Sigmoid colon (tissue), 7 donors: ENCODE data around the gene GABPB2. TPM values are rescaled to one million over a fixed set of nuclear protein-coding genes. Genes with fewer than 3 reads are reported as not detected.
"Not testable (repeated sequence)": the region's sequence is repeated elsewhere in the genome, so short reads cannot be mapped to it uniquely, and the experiment has no call there.

Experiments
- DNase-seq: peaks from one replicate; pipeline ENCODE4 v3.0.0-alpha.2; 2019
- H3K27ac ChIP-seq, 4 donors: fragments of 200-600 bp; sonication (generic); one replicate each; pipeline ENCODE4 v1.5.1; 2016 to 2019; ENCODE audit warnings: mild to moderate bottlenecking in 1 of 4
- H3K27me3 ChIP-seq, 3 donors: fragments of 200-600 bp; sonication (generic); one replicate each; pipeline ENCODE4 v1.5.1; 2019; ENCODE audit warnings: mild to moderate bottlenecking in 1 of 3
- H3K36me3 ChIP-seq, 4 donors: fragments of 200-600 bp; sonication (generic); one replicate each; pipeline ENCODE4 v1.5.1; 2016 to 2019
- H3K4me1 ChIP-seq, 4 donors: fragments of 200-600 bp; sonication (generic); one replicate each; pipeline ENCODE4 v1.5.1; 2017 to 2019
- H3K4me3 ChIP-seq, 4 donors: fragments of 200-600 bp; sonication (generic); one replicate each; pipeline ENCODE4 v1.5.1; 2017 to 2019; ENCODE audit warnings: mild to moderate bottlenecking in 2 of 4, moderate library complexity in 1 of 4
- H3K9me3 ChIP-seq, 4 donors: fragments of 200-600 bp in 3 of 4; sonication (generic) in 3 of 4; one replicate each; pipeline versions ENCODE4 v1.5.1 to v1.6.1; 2013 to 2019
- CTCF ChIP-seq, 4 experiments: fragments of 450-650 bp in 3 of 4; fragments of 200-600 bp in 1 of 4; IDR thresholded peaks; one replicate each; pipeline ENCODE4 v1.5.1; 2016 to 2019; ENCODE audit warnings: antibody characterized with exemption in 4 of 4, mild to moderate bottlenecking in 3 of 4, moderate library complexity in 2 of 4
- EP300 ChIP-seq, 4 donors: sonication (generic); formaldehyde crosslinking; IDR thresholded peaks; one replicate each; pipeline ENCODE4 v1.6.1; 2017; ENCODE audit warnings: antibody characterized with exemption in 4 of 4
- POLR2A ChIP-seq, 2 donors: fragments of 450-650 bp; IDR thresholded peaks; one replicate each; pipeline ENCODE4 v1.6.1; 2016; ENCODE audit warnings: antibody characterized with exemption in 2 of 2, mild to moderate bottlenecking in 2 of 2, moderate library complexity in 2 of 2
- POLR2AphosphoS5 ChIP-seq, 4 donors: sonication (generic); formaldehyde crosslinking; IDR thresholded peaks; one replicate each; pipeline ENCODE4 v1.6.1; 2017; ENCODE audit warnings: antibody characterized with exemption in 4 of 4
- WGBS, 2 donors: extraction: QIAGEN DNeasy Blood & Tissue Kit; methylation state at CpG; one replicate each; pipeline ENCODE4 v1.1.7; 2013; 5-methylcytosine and 5-hydroxymethylcytosine counted together
- intact Hi-C: fragments of 100-400 bp; cut with DNase I; formaldehyde crosslinking; loops from one replicate; pipeline ENCODE4 v1.15.1; 2023
- polyA plus RNA-seq, 3 donors: library from polyadenylated mRNA; stranded (reverse); fragments of 200-250 nt; gene quantifications; one replicate each; pipeline ENCODE4 v1.2.3, GENCODE V29; 2013
- total RNA-seq, 4 donors: library from RNA; depleted of rRNA; stranded (reverse); fragments of >200 nt; gene quantifications; one replicate each; pipeline ENCODE4 v1.1.0, GENCODE V29; 2016
- donor health status: healthy with polysubstance abuse.
- donor health status: Bipolar disorder and iron deficiency.
- donor health status: healthy.

The GABPB2 gene
- total and polyA plus RNA-seq, 7 donors, result 3.6 to 27.0 (median 20.6) TPM

- no peak for DNase-seq
- TF ChIP-seq POLR2A (IDR thresholded peaks at IDR 0.05) (no peak), EP300 (IDR thresholded peaks at IDR 0.05) (no peak), CTCF (IDR thresholded peaks at IDR 0.05) (no peak), POLR2AphosphoS5 (IDR thresholded peaks at IDR 0.05) (no peak)
- Histone ChIP-seq H3K27me3 (no peaks in the 10 kb centered on the region), H3K36me3 (peaks cover 0 to 9% (median 0%) of the 10 kb centered on the region in 4 donors), H3K27ac (peak overlapping the region; percentile 95 to 99 (median 97)), H3K4me3 (no peak overlapping the region), H3K9me3 (no peaks in the 10 kb centered on the region), H3K4me1 (peaks cover 0 to 19% (median 15%) of the 10 kb centered on the region in 4 donors)
- WGBS, 2 donors, result 84 to 85% methylated on average over 5 of the region's 5 CpGs
- intact Hi-C loops, result no loop called here
Measured at GRCh38 chr1:151069103-151069486, 1.5 kb upstream of the GABPB2 start.

- peaks cover 0 to 23% (median 0%) of the 10 kb centered on the region in 4 donors for H3K36me3 ChIP-seq
- H3K4me1 ChIP-seq, result peaks cover 0 to 19% (median 15%) of the 10 kb centered on the region in 4 donors
- H3K4me3 ChIP-seq, result no peak overlapping the region
- H3K9me3 ChIP-seq, result no peaks in the 10 kb centered on the region
- 74 to 88% methylated on average over 13 of the region's 13 CpGs for WGBS, 2 donors
- intact Hi-C loops, result no loop called here
- no peaks in the 10 kb centered on the region for H3K27me3 ChIP-seq
- TF ChIP-seq CTCF (IDR thresholded peaks at IDR 0.05) (no peak), EP300 (IDR thresholded peaks at IDR 0.05) (no peak), POLR2AphosphoS5 (IDR thresholded peaks at IDR 0.05) (no peak), POLR2A (IDR thresholded peaks at IDR 0.05) (no peak)
- DNase-seq, result no peak
- H3K27ac ChIP-seq, result peak overlapping the region; percentile 95 to 99 (median 97)
Measured at GRCh38 chr1:151072224-151072623, 1.7 kb downstream of the GABPB2 start.

GRCh38 chr1:151085953-151086559 lies 15.5 kb downstream of the GABPB2 start:
- no peak overlapping the region for H3K4me3 ChIP-seq
- H3K36me3 ChIP-seq, result no peaks in the 10 kb centered on the region
- DNase-seq, result no peak
- TF ChIP-seq POLR2A (IDR thresholded peaks at IDR 0.05) (no peak), POLR2AphosphoS5 (IDR thresholded peaks at IDR 0.05) (no peak), CTCF (IDR thresholded peaks at IDR 0.05) (no peak), EP300 (IDR thresholded peaks at IDR 0.05) (no peak)
- no peaks in the 10 kb centered on the region for H3K27me3 ChIP-seq
- no peaks in the 10 kb centered on the region for H3K4me1 ChIP-seq
- 76 to 80% methylated on average over 4 of the region's 4 CpGs for WGBS, 2 donors
- H3K9me3 ChIP-seq, result no peaks in the 10 kb centered on the region
- H3K27ac ChIP-seq, result no peak overlapping the region
- intact Hi-C loops, result no loop called here

GRCh38 chr1:151097426-151097825 lies 26.9 kb downstream of the GABPB2 start:
- H3K27me3 ChIP-seq, intact Hi-C loops, DNase-seq, H3K27ac ChIP-seq, H3K9me3 ChIP-seq, H3K4me3 ChIP-seq, H3K4me1 ChIP-seq: not testable (repeated sequence)
- 82 to 94% methylated on average over 6 of the region's 6 CpGs for WGBS, 2 donors
- H3K36me3 ChIP-seq, result peaks cover 0 to 17% (median 0%) of the 10 kb centered on the region in 4 donors

GRCh38 chr1:151098126-151098525 lies 27.6 kb downstream of the GABPB2 start:
- H3K9me3 ChIP-seq, result no peaks in the 10 kb centered on the region
- TF ChIP-seq POLR2AphosphoS5 (IDR thresholded peaks at IDR 0.05) (no peak), EP300 (IDR thresholded peaks at IDR 0.05) (no peak), CTCF (IDR thresholded peaks at IDR 0.05) (no peak), POLR2A (IDR thresholded peaks at IDR 0.05) (no peak)
- H3K36me3 ChIP-seq, result peaks cover 0 to 22% (median 0%) of the 10 kb centered on the region in 4 donors
- no peak for DNase-seq
- no peak overlapping the region for H3K4me3 ChIP-seq
- intact Hi-C loops, result no loop called here
- H3K4me1 ChIP-seq, result no peaks in the 10 kb centered on the region
- no peaks in the 10 kb centered on the region for H3K27me3 ChIP-seq
- WGBS, 2 donors, result 92 to 98% methylated on average over 1 of the region's 1 CpG
- H3K27ac ChIP-seq, result no peak overlapping the region
